Inferior parietal cortex (tissue), 1 donor: ENCODE results near the gene KARS1.

ENCODE experiments used
- DNase-seq: peaks from one replicate; pipeline ENCODE4 v3.0.0-alpha.2; 2016; ENCODE audit errors: extremely low spot score

Gene KARS1

GRCh38 chr16:75579281-75579834 lies 68.1 kb downstream of the KARS1 start:
- no peak for DNase-seq

DNA sequence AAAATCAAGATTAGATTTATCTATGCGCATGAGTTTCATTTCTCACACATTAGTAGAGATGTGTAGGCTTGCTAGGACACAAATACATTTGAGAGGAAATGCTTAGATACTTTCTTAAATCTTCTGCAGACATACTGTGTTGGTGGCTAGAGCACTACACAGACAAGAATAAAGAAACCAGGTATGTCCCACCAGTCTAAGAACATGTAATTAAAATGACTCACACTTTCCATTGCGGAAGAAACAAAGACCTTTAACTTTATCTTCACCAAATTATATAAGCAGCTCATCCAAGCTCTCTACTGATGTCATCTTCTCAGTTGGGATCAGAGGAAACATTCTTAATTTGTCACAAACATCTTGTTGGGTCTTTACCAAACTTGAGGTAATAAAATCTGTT lies 68.7 kb downstream of the KARS1 start:
- DNase-seq = no peak

DNA sequence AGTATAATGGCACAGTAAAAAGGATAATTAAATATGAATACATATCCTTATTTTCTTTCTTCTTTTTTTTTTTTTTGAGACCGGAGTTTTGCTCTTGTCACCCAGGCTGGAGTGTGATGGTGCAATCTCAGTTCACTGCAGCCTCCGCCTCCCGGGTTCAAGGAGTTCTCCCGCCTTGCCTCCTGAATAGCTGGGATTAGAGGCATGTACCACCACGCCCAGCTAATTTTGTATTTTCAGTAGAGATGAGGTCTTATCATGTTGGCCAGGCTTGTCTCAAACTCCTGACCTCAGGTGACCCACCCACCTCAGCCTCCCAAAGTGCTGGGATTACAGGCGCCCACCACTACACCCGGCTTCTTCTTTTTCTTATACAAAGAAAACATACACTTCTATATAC lies 69.3 kb downstream of the KARS1 start:
- DNase-seq = no peak
